Measurements from ENCODE around the gene EPHB4.
A peak's percentile ranks its signal among the peaks of the same experiment; 100 is the strongest.

The EPHB4 gene

DNA sequence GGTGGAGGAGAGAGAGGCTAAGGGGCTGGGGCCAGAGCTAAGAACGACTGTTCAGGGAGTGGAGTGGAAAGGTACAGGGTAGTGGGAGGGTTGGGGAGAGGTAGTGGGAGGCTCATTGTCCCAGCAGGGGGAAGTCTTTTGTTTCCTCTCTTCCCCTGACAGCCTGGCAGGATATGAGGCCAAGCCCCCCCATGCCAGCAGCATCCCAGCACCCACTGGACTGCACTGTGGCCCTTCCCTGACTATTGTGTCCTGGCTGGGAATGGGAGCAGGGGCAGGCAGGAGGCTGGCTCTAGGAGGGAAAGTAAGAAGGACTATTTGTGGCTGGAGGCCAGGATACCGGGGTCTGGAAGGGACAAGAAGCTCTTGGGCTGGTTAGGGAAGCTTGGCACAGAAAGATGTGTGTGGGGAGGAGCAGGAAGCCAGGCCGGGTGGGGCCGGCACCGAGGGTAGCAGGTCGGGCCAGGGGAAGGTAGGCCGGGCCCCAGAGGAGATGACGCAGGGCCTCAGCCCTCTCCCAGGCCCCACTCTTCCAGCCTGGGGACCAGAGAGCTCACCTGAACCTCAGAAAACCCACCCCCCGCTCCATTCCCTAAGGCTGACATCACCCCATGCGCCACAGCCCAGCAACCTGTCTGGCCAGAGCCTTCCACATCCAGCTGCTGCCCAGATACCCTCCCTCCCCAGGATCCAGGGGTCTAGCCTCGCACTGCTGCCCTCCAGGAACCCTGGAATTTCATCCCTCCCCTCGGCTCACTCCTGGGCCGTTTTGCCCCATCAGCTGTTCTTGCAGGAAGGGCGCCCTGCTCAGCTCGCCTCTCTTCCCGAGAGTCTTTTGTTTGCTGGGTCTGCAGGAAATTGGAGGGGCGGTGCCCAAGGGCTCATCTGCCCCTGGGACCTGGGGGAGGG, 8.8 kb upstream of the EPHB4 start:
- DNase-seq (ENCODE audit: insufficient read length, low spot score), result peak; percentile 2
- no peak for FAIRE-seq
- TF ChIP-seq CTCF (IDR thresholded peaks at IDR 0.05; ENCODE audit: insufficient read depth, missing control alignments), result no peak

DNA sequence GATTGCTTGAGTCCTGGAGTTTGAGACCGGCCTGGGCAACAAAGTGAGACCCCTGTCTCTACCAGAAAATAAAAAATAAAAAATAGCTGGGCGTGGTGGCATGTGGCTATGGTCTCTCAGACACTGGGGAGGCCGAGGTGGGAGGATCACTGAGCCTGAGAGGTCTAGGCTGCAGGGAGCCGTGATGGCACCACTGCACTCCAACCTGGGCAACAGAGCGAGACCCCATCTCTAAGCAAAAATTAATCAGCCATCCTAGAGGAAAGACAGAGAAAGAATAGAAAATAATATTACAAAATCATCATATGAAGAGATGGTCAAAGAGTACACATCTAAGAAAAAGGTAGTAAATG, 4.9 kb upstream of the EPHB4 start:
- no peak for TF ChIP-seq CTCF (IDR thresholded peaks at IDR 0.05; ENCODE audit: insufficient read depth, missing control alignments)

GRCh38 chr7:100830396-100830795, 3.1 kb upstream of the EPHB4 start:
- FAIRE-seq (no peak), DNase-seq (ENCODE audit: insufficient read length, low spot score) (no peak)
- TF ChIP-seq CTCF (IDR thresholded peaks at IDR 0.05; ENCODE audit: insufficient read depth, missing control alignments), result no peak

More for the DNA sequence above, 4.9 kb upstream of the EPHB4 start:
- FAIRE-seq, result no peak
- DNase-seq (ENCODE audit: insufficient read length, low spot score), result no peak

- DNase-seq (ENCODE audit: insufficient read length, low spot score), result peak; percentile 8
- no peak for TF ChIP-seq CTCF (IDR thresholded peaks at IDR 0.05; ENCODE audit: insufficient read depth, missing control alignments)
- no peak for FAIRE-seq
Observed at GRCh38 chr7:100829150-100829716, 1.9 kb upstream of the EPHB4 start.

GRCh38 chr7:100826514-100827329, 601 bp downstream of the EPHB4 start:
- DNase-seq (ENCODE audit: insufficient read length, low spot score) (peak; percentile 3), FAIRE-seq (no peak)
- TF ChIP-seq CTCF (IDR thresholded peaks at IDR 0.05; ENCODE audit: insufficient read depth, missing control alignments), result no peak

DNA sequence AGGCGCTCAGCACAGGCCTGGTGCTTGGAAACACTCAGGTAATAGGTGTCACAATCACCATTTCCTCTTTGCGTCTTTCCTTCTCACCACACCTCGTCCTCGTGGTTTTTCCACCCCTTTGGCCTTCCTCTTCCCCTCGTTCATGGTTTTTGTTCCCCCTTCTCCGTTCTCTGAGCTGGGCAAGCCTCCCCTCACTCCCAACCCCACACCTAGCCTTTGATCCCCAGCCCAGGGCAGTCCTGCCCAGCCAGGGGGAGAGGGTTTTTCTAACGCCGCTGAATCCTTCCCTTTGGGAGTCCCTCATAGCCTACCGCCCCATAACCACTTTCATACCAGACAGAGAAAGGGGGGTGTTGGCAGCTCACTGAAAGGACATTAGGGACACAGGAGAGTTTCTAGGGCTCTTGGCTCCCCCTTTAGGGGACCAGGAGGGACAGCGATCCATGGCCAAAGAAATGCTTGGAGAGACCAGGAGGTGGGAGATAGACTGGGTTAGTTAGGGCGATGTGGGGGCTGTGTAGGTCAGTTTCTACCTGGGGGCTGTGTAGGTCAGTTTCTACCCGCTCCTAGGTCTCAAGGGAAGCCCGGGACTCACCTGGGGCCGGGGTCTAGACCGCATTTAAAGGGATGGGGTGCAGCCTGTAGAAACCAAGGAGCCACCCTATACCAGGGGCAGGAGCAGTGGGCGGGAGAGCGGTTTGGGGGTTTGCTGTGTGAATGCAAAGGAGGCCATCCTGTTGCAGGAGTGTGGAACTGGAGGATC, 1.4 kb downstream of the EPHB4 start:
- no peak for FAIRE-seq
- peak; percentile 6 for DNase-seq (ENCODE audit: insufficient read length, low spot score)
- no peak for TF ChIP-seq CTCF (IDR thresholded peaks at IDR 0.05; ENCODE audit: insufficient read depth, missing control alignments)
